ENCODE results near the gene ZNF366.
"Not testable (repeated sequence)": the region's sequence is repeated elsewhere in the genome, so short reads cannot be mapped to it uniquely, and the experiment has no call there.

ZNF366 gene

GRCh38 chr5:72436796-72437471, 70.3 kb downstream of the ZNF366 start:
- no peak for DNase-seq

DNA sequence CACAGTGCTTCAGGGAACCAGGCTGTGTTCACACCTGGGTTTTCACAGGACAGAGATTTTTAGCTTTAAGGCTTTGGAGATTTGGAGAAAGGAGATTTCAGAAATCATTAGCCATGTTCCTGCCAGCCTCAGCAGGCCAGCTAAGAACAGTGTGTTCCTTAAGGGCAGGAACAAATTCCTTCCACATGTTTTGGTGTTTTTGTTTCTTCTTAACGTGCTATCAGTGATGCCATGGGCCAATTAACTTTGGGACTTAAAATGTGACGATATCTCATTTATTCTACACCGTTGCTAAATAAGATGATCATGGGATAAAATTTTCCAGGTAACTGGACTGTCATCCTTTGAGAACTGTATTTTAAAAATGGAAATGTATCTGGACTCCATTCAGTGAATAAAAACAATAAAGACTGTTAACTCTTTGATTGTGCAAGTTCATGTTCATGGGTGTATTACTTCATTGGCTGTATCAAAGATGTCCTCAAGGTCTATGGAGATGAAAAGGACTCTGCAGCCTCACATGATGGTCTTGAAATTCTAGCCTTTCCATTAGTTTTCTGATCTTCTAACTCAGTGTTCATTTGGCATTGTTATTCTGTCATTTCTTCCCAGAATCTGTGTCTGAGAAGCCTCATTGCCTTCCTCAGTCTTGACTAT, 72.3 kb downstream of the ZNF366 start:
- DNase-seq = no peak

DNA sequence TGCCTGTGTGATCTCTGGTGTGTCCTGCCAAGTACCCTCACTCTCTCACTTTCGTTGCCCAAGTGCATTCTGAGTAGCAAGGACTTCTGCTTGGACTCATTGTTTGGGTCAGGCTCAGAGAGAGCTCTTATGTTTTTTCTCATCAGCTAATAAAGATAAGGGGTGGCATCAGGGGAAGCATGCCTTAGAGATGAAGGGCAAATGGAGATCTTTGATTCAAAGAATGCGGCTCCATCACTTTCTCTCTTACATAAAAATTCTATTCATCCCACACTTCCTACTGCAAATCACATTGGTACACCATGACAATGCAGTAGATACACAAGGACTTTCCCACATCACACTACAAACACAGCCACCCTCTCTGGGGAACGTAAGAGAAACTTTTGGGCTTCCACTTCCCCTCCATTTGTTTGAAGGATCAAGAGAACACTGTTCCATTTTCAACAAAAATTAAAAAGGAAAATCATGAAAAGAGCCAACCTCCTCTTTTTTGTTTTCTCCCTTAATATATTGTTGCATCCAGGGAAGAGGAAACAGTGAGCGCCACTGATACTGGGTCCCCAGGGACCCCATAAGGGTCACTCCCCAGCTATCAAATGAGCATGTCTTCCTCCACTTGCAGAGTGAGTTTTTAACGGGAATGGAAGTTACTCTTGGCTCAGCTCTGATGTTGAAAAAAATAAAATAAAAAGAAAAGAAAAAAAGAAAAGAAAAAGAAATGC, 73.0 kb downstream of the ZNF366 start:
- DNase-seq = no peak

- DNase-seq = no peak
These were observed 73.7 kb downstream of the ZNF366 start for GRCh38 chr5:72433522-72433921.

GRCh38 chr5:72428669-72429068, 78.5 kb downstream of the ZNF366 start:
- no peak for DNase-seq

- DNase-seq = no peak
These were observed 79.4 kb downstream of the ZNF366 start for GRCh38 chr5:72427488-72428437.

GRCh38 chr5:72427016-72427415, 80.2 kb downstream of the ZNF366 start:
- no peak for DNase-seq

- no peak for DNase-seq
These were observed 81.2 kb downstream of the ZNF366 start for GRCh38 chr5:72426019-72426418.

- DNase-seq = no peak
These were observed 88.9 kb downstream of the ZNF366 start for GRCh38 chr5:72418271-72418670.

GRCh38 chr5:72417333-72418062, 89.7 kb downstream of the ZNF366 start:
- no peak for DNase-seq

DNA sequence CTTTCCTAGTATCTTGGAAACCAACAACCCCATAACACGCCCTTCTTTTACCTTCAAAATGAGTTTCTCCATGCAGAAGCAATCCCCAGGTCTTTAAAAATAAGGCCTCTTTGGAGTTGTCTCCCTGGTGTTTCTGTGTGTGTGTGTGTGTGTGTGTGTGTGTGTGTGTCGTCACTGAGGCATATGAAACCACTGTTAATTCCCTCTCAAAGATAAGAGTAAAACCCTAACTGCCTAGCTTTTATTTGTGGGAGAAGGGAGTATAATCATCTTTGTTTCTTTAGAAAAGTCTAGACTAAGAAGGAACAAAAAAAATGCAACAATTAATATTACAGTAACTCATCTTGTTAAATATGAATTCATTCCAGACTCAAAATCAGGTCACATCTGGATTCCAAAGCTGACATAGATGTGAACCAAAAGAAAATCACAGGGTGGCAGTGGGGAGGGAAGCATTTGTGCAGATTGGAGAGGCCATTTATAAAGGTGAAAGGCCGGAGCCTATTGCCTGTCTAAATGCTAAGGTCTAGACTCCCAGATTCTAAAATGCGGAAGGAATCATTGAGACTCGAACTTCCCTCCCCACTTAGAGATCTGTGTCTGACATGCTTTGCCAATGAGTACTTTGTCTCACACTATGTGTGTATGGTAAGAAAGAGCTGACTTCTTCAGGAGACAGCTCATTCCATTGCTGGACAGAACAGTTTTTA, 91.4 kb downstream of the ZNF366 start:
- no peak for DNase-seq

- no peak for DNase-seq
These were observed 94.7 kb downstream of the ZNF366 start for GRCh38 chr5:72412283-72413055.

DNA sequence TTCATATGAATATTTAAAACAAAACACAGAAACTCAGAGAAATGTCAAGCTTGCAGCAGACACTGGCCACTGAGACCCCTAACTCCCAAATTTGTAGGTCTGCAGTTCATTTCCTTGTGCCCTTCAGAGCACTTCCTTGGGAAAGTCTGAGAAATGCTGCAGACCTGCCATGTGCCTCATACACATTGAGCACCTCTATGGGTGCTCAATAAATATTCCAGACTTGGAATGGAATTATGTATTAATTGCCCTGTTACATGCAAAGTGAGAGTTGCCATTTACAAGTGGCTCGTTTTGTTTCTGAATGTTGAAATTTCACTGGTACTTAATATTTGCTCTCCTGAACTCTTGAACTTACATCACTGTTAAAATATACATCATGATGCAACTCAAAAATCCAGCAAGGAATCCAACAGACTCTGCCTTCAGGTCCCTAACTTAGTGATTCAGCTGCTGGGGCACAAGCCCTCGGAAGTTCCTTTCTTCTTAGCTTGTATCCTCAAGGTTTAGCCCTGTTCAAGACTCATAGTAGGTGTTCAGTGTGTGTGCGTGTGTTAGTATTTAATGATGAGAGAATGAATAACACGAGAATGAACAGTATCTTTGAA, 96.4 kb downstream of the ZNF366 start:
- no peak for DNase-seq

GRCh38 chr5:72408603-72409002, 98.6 kb downstream of the ZNF366 start:
- no peak for DNase-seq

- no peak for DNase-seq
These were observed 99.1 kb downstream of the ZNF366 start for GRCh38 chr5:72408127-72408526.

DNA sequence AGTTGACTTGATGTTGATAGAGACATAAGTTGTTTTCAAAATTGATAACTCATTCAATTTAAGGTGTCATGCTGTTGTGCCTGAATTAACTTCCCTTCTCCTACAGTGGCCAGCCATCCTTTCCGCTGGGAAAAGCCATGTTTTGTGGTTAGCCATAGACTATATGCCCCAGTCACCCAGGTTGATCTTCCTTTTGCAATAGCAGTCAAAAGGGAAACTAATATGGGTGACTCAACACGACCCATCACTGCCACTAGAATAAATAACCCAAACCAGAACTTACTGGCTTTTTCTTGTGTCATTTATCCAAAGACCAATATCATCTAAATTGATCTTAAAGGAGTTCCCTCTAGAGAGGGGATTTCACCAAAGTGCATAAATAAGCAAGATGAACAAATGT, 99.7 kb downstream of the ZNF366 start:
- no peak for DNase-seq

- no peak for DNase-seq
These were observed 100.1 kb downstream of the ZNF366 start for GRCh38 chr5:72407078-72407477.

- DNase-seq = not testable (repeated sequence)
These were observed 102.4 kb downstream of the ZNF366 start for GRCh38 chr5:72404771-72405170.

DNA sequence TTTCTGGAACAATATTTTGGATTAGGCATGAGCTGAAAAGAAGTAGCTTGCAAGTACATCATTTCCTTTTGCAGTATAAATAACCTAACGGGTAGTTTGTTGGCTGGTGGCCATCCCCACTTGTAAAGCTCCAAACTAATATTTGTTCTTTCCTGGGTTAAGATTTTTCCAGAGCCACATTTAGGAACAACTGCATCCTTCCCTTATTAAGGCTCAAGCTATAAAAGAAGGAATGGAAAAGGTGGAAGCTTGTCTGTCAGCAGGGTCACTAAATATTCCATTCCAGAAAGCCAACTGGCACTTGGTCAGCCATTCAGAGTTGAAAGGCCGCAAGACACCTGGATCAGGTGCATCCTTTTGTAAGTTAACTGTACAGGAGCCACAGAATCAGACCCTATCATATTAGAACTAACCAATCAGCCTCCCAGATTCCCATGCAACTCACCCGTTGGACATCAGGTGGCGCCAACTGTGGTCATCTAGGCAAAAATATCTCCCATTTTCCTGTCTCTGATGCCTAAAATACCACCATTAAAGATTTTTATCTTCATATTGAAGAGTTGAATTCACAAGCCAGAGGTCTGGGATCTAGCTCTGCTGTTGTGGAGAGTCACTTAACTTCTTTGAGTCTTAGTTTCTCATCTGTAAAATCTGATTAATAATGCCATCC, 104.1 kb downstream of the ZNF366 start:
- no peak for DNase-seq

Measured in activated CD4-positive, alpha-beta T cell treated with anti-CD3 and anti-CD28 coated beads, Interleukin-2, amount 50 U/mL, for 1 hour (primary cell).